SKM-1 treated with dmso at 0.1 percent for 144 hours (cell line): ENCODE results near the gene ANKRD31.

Source experiments
- DNase-seq: peaks from one replicate; lab custom pipeline; 2025; ENCODE audit not compliant: unreplicated experiment; lab: John Stamatoyannopoulos, UW

Gene ANKRD31

GRCh38 chr5:75044406-75044805 is 192.3 kb downstream of the ANKRD31 start:
- DNase-seq: no peak

- no peak for DNase-seq
Measured at GRCh38 chr5:75043633-75044264, 192.9 kb downstream of the ANKRD31 start.

- DNase-seq: no peak
Measured at GRCh38 chr5:75042522-75042921, 194.2 kb downstream of the ANKRD31 start.

- DNase-seq: no peak
Measured at GRCh38 chr5:75040973-75041372, 195.7 kb downstream of the ANKRD31 start.

GRCh38 chr5:75037106-75037505 is 199.6 kb downstream of the ANKRD31 start:
- DNase-seq: no peak

- DNase-seq: no peak
Measured at GRCh38 chr5:75034137-75034739, 202.4 kb downstream of the ANKRD31 start.

- no peak for DNase-seq
Measured at GRCh38 chr5:75031366-75031765, 205.3 kb downstream of the ANKRD31 start.

GRCh38 chr5:75028090-75028489 is 208.6 kb downstream of the ANKRD31 start:
- DNase-seq: no peak

- no peak for DNase-seq
Measured at GRCh38 chr5:75023368-75024159, 213.1 kb downstream of the ANKRD31 start.

- DNase-seq: no peak
Measured at GRCh38 chr5:75021800-75022199, 214.9 kb downstream of the ANKRD31 start.

GRCh38 chr5:75021219-75021618 is 215.5 kb downstream of the ANKRD31 start:
- DNase-seq: no peak

GRCh38 chr5:75020016-75020656 is 216.5 kb downstream of the ANKRD31 start:
- no peak for DNase-seq

GRCh38 chr5:75018805-75019587 is 217.7 kb downstream of the ANKRD31 start:
- DNase-seq: no peak
